D341Med (cell line): ENCODE results near the gene POLR2H.

Experiments
- DNase-seq: peaks from one replicate; pipeline ENCODE4 v3.0.0; 2012; ENCODE audit warnings: low spot score

POLR2H gene

DNA sequence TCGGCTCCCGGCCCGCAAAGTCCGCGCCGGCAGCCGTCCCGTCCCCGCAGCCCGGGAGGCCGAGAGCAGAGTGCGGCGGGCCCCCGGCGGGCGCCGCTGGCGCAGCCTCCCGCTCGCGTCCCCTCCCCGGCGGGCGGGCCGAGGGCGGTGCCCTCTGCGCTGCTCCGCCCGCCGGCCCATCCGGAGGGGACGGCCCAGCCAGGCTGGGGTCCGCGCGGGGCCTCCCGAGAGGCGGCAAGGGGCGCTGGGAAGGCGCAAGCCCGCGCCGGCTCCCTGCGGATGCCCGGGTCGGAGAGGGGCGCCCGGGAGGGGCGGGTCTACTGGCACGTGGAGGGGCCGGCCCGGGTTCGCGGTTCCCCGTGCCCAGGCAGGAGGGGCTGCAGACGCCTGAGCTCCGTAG lies at the start of gene POLR2H, which contains the start of gene CLCN2:
TSS of gene POLR2H (plus strand) at position 179 of the 400 bp plus-strand sequence. CDS start 1,783 bp downstream, outside the sequence.
TSS of gene CLCN2 (minus strand) at position 74 of the 400 bp plus-strand sequence. CDS start 126 bp downstream, outside the sequence.
- peak; percentile 87 for DNase-seq

DNA sequence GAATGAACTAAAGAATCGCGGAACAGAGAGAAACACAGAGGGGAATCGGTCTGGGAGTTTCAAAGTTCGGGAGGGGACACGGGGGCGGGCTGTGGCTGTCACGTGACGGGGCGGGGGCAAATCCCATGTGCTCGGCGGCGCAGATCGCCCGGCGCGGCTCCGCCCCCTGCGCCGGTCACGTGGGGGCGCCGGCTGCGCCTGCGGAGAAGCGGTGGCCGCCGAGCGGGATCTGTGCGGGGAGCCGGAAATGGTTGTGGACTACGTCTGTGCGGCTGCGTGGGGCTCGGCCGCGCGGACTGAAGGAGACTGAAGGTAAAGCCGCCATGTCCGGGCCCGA lies 47.2 kb upstream of the POLR2H start, which contains the start of gene EIF4G1:
TSS of gene EIF4G1 (plus strand) at position 244 of the 337 bp plus-strand sequence. CDS start 1,191 bp downstream, outside the sequence.
- DNase-seq, result peak; percentile 99

DNA sequence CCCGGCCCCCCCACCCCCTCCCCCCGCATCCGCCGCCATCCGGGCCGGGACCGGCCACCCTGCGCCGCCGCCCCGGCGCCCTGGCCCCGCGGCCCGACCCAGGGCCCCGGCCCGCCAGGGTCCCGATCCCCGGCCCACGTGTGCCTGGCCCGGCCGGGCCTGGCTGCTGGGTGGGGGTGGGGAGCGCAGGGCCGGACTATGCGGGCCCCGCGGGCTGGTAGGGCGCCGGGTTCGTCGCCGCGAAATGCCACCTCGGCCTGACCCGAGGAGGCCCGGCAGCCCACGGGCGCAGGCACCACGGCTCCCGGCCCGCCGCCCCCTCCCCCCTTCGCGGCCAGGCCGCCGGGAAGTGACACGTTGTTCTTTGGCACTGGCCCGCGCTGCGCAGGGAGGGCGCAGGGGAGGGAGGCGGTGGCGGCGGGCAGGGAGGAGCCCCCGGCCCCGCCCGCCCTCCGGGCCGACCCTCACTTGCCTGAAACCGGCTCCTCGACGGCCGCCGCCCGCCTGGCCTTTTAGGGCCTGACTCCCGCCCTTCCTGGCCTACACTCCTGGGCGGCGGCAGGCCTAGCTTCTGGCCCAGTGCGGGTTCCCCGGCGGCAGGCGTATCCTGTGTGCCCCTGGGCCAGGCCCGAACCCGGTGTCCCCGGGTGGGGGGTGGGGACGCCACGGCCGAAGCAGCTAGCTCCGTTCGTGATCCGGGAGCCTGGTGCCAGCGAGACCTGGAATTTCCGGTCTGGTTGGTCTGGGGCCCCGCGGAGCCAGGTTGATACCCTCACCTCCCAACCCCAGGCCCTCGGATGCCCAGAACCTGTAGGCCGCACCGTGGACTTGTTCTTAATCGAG lies 46.6 kb upstream of the POLR2H start:
- peak; percentile 80 for DNase-seq

DNA sequence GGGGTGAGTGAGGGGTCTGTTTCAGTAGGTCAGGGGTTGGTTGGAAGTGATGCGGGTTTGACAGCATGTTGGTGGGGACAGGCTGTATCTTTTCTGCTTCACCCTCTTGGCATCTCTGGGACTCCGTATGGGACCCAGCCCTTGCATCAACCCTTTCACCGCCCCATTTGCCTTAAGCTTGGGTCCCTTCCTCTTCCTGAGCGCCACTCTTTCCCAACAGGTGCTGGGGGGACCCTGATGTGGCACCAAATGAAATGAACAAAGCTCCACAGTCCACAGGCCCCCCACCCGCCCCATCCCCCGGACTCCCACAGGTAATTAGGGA lies 46.0 kb upstream of the POLR2H start:
- DNase-seq, result no peak

DNA sequence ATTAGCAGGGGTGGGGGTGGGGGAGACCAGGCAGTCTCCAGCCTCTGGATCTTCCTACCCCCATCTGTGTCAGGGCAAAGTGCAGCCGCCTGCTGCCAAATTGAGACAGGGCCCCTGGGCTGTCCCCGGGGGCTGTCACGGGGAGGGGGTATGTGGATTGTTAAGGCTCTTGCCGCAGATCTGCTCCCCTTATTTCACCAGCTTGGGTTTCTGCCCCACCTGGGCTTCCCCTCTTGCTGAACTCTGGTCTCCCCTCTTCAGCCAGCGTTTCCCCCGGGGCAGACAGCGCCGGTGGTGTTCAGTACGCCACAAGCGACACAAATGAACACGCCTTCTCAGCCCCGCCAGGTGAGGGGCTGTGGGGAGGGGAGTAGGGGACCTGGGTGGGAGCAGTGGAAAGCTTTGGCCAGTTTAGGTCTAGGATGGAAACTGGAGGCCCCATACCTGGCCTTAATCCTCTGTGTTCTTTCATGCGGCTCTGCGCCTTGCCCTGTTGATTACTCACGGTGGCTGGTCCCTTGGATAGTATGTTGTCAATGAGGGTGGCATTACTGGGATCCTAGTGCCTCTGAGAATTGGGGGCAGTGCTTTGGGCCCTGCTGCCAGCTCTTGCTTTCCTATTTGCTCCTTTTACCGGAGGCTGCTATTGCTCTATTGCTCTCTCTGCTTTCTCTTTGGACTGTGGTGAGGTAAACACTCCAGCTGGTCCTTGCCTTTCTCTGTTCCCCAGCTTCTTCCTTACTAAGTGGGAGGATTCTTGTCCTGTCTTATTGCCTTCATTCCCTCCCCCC lies 45.4 kb upstream of the POLR2H start:
- no peak for DNase-seq

DNA sequence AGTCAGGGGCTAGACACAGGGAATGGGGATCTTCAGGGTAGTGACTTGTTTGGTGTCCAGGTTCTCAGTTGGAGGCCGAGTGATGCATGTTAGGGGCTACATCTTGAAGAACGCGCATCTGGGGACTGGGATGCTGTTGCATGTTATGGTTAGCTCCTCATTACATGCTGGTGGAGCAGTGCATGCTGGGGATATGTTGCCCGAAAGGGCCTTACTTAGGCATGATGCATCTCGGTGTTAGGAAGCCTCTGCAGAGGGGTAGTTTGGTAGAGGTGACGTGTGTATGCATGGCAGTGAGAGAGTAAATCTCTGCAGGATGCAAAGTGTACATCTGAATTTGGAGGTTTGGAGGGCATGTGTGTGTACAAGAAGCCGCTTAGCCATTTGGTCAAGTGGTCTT lies 44.7 kb upstream of the POLR2H start:
- no peak for DNase-seq

DNA sequence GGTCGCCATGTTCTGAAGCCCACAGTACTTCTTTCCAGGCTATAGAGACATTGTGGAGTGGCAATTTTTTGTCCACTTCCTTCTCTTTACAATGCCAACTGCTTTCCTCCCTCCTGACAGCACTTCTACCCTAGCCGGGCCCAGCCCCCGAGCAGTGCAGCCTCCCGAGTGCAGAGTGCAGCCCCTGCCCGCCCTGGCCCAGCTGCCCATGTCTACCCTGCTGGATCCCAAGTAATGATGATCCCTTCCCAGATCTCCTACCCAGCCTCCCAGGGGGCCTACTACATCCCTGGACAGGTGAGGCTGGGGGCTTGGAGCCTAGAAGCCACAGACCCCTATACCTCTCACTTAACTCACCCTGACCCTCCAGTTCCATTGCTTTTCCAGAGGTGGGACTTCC lies 44.3 kb upstream of the POLR2H start:
- no peak for DNase-seq

DNA sequence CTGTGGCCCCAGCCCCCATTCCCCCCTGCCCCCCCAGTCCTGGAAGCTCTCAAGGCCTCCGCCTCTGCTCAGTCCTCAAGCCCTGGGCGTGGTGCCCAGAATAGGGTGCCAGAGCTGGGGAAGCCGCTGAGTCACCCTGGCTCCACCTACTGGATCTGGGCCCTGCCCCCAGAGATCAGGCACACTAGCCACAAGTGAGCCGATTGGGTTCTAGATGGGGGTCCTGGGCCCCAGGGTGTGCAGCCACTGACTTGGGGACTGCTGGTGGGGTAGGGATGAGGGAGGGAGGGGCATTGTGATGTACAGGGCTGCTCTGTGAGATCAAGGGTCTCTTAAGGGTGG lies 41.4 kb upstream of the POLR2H start:
- DNase-seq, result peak; percentile 89

DNA sequence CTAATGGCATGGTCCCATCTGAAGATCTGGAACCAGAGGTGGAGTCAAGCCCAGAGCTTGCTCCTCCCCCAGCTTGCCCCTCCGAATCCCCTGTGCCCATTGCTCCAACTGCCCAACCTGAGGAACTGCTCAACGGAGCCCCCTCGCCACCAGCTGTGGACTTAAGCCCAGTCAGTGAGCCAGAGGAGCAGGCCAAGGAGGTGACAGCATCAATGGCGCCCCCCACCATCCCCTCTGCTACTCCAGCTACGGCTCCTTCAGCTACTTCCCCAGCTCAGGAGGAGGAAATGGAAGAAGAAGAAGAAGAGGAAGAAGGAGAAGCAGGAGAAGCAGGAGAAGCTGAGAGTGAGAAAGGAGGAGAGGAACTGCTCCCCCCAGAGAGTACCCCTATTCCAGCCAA lies 39.8 kb upstream of the POLR2H start:
- DNase-seq, result no peak

DNA sequence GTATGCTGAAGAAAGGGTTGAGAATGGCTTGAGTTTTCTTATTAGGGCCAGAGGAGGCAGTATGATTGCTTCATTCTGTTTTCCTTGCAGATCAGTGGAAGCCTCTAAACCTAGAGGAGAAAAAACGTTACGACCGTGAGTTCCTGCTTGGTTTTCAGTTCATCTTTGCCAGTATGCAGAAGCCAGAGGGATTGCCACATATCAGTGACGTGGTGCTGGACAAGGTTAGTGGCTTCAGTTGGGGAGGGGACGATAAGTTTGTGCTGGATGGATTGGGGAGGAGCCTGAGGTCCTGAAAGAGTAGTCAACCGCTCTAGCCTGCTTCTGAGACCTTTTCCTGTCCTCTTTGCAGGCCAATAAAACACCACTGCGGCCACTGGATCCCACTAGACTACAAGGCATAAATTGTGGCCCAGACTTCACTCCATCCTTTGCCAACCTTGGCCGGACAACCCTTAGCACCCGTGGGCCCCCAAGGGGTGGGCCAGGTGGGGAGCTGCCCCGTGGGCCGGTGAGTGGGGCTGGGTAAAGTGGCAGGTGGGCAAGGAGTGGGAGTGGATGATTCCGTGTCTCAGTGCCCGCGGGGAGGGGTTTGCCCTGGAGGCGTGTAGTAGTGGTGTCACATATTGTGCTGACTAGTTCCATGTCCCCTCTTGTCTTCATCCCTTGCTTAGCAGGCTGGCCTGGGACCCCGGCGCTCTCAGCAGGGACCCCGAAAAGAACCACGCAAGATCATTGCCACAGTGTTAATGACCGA lies 38.6 kb upstream of the POLR2H start:
- DNase-seq, result no peak

DNA sequence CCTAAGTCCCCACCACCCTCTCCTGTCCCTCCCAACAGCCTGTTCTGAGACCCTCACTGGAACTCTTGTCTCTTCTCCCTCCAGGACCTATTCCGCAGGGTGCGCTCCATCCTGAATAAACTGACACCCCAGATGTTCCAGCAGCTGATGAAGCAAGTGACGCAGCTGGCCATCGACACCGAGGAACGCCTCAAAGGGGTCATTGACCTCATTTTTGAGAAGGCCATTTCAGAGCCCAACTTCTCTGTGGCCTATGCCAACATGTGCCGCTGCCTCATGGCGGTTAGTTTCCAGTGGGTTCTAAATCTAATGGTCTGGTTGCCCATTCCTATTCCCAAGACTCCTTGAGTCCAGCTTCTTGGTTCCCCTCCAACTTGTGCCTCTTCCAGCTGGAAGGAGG lies 37.8 kb upstream of the POLR2H start:
- DNase-seq, result no peak

DNA sequence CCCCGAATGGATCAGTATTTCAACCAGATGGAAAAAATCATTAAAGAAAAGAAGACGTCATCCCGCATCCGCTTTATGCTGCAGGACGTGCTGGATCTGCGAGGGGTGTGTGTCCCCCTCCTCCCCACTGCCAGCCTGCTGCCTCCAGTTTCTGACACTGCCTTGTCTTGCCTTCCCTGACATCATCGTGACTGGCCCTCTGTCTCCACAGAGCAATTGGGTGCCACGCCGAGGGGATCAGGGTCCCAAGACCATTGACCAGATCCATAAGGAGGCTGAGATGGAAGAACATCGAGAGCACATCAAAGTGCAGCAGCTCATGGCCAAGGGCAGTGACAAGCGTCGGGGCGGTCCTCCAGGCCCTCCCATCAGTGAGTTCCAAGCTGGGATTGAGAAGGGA lies 36.2 kb upstream of the POLR2H start:
- DNase-seq, result no peak

DNA sequence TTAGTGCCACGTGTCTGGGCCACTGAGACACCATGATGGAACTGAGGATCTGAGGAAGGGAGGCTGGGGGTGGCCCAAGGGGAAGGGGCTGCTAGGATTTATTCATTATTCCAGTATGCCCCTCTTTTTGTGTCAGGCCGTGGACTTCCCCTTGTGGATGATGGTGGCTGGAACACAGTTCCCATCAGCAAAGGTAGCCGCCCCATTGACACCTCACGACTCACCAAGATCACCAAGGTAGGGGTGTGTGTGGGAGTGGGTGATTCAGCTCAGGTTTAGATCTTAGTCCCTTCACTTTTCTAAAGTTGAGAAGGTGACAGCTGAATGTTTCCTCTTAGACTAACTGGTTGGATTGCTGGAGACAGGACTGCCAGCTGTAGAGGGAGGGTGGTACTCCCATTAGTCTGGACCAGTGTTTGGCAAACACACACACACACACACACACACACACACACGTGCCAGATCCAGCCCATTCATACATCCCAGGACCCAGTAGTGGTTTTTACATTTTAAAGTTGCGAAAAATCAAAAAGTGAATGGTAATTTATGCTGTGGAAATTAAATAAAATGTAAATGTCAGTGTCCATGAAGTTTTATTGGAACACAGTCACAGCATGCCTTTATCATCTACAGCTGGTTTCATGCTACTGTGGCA lies 35.7 kb upstream of the POLR2H start:
- no peak for DNase-seq

DNA sequence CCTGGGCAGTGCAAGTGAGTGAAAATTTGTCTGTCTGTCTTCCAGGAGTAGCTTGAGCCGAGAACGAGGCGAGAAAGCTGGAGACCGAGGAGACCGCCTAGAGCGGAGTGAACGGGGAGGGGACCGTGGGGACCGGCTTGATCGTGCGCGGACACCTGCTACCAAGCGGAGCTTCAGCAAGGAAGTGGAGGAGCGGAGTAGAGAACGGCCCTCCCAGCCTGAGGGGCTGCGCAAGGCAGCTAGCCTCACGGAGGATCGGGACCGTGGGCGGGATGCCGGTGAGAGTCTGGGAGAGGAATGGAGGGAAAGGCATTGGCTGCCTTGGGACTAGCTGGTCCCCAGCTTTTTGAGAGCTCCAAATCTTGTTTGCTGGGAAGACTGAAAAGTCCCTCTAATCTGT lies 34.3 kb upstream of the POLR2H start:
- no peak for DNase-seq

DNA sequence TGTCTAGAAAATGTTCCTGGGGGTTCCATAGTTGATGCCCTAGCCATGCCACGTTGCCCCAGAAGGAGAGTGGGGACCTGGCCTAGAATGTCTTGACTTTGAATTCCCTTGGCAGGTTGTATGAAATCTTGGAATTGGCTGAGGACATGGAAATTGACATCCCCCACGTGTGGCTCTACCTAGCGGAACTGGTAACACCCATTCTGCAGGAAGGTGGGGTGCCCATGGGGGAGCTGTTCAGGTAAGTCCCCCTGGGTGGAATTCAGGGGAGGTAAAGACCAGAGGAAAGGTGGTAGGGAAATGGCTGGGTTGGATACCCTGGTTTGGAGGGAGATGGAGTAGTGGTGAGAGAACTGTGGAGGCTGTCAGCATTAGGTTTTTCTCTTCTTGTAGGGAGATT lies 33.0 kb upstream of the POLR2H start:
- no peak for DNase-seq

DNA sequence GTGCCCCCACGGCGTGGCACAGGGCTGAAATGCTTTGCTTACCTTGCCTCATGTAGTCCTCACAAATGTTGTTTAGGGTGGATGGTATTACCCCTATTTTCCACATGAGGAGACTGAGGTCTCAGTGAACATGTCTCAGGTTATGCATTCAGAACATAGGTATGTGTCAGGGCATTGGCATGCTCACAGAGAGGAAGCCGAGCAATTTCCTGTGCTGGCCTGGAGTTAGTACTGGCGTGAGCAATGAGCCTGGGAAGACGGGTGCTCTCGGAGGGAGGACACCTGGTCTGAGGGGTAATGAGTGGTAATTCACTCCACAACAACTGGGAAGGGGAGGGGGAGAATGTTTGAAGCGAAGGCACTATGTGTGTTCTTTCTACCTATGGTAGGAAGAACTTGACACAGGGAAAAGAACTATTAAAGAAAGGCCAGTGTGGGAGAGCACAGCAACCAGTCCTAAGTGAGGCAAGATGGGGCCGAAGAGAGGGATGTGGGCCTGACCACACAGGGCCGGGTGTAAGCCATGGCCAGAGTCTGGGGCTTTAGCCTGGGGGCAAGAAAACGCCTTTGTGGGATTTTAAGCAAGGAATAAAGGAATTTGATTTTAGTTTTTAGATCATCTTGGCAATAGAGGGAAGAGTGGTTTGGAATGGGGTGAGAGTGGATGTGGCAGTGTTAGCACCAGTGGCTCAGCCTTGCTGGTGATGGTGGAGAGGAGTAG lies 29.0 kb upstream of the POLR2H start:
- no peak for DNase-seq

DNA sequence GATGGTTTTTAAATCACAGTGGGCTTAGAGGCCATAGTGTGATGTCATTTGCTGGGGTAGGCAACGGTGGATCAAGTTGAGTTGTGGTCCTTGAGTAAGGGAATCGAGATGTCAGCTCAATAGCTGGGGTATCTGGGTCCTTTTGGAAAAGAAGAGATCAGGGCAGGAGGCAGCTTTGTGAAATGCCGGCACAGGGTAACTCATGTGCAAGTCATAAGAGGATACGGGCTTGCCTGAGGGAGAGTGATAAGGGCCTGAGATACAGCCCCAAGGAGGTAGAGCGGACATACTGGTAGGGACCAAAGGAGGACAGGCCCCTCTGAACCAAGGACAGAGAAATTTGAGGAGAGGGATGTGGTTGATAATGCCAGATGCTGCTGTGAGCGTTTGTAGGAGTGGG lies 28.3 kb upstream of the POLR2H start:
- no peak for DNase-seq

DNA sequence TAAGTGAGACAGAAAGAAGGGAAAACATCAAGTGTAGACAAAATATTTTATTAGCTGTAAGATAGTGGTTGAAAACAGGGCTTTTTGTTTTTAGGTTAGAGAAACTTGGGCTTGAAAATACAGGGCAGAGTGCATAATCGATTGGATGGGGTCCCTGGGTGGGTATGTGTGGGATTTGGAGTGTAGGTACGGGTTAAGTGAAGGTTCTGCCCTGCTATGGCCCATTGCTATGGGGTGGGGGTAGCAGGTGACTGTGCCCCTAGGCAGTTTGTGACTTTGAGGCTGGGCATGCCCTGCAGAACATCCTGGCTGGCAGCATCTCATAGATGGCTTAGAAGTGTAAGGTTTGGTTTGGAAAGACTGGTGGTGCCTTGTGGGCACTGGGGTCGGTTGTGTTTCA lies 27.8 kb upstream of the POLR2H start:
- no peak for DNase-seq

DNA sequence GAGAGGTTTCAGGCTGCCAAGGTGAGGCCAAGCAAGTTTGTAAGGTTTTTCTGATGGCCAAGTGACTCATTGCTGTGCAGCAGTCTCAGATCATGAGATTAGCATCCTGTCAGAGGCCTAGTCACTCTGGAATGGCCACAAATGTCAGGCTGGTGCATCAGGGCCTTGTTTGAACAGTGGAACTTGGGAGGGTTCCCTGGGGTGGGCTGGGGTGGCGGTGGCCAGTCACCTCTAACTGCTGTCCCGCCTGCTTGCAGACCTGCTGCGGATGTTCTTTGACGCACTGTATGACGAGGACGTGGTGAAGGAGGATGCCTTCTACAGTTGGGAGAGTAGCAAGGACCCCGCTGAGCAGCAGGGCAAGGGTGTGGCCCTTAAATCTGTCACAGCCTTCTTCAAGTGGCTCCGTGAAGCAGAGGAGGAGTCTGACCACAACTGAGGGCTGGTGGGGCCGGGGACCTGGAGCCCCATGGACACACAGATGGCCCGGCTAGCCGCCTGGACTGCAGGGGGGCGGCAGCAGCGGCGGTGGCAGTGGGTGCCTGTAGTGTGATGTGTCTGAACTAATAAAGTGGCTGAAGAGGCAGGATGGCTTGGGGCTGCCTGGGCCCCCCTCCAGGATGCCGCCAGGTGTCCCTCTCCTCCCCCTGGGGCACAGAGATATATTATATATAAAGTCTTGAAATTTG lies 26.9 kb upstream of the POLR2H start:
- no peak for DNase-seq

DNA sequence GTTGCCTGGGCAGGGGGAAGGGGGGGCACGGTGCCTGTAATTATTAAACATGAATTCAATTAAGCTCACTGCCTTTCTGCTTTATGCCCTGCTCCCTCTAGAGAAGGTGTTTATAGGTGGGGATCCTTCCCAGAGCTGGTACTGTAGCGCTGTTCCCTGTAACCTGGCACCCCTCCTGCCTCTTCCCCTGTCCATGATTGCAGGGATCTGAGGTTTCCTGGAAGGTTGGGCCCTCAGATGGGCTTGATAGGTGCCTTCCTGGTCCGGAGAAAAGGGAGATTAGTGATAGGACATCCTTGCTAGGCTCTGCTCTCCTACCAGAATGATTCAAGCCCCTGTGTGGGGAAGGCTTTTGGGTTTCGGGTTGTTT lies 26.2 kb upstream of the POLR2H start:
- no peak for DNase-seq
